HCT116 (cell line): Measurements from ENCODE around the gene UBAP2. TPM values are rescaled to one million over a fixed set of nuclear protein-coding genes. Genes with fewer than 3 reads are reported as not detected.

Experiments used
- ATAC-seq: fragments of 200-7000 bp; cut with Tn5 transposase; 2 replicates; pipeline ENCODE4 v1.9.1; 2020; ENCODE audit warnings: mild to moderate bottlenecking, moderate library complexity
- BruUV-seq: library from RNA; stranded (reverse); fragments of 400-500 nt; replicated peaks from 2 replicates; lab custom pipeline; 2021; lab: Mats Ljungman, UMichigan
- CTCF ChIA-PET: fragments of 300-600 bp; sonication (Branson Sonifier 250); formaldehyde crosslinking; loops from one replicate; lab custom pipeline; 2021; ENCODE audit warnings: antibody characterized with exemption; lab: Charles Lee
- POLR2A ChIA-PET: fragments of 300-600, 350-600 bp; sonication (Branson Sonifier 250); formaldehyde crosslinking; loops from one replicate; lab custom pipeline; 2021; ENCODE audit warnings: antibody characterized with exemption; lab: Charles Lee
- RAD21 ChIA-PET, 2 experiments: fragments of 300-600 bp; sonication (Branson Sonifier 250); formaldehyde crosslinking; loops; one replicate each; lab custom pipeline; 2023; ENCODE audit warnings: low total read pairs in 2 of 2; ENCODE audit not compliant: uncharacterized antibody in 2 of 2, unreplicated experiment in 2 of 2, low non-redundant PET in 1 of 2; lab: Charles Lee
- DNase-seq: peaks from one replicate; pipeline ENCODE4 v3.0.0-alpha.2; 2010; ENCODE audit warnings: low read depth, low spot score
- H2AFZ ChIP-seq: fragments of 200-600 bp; shearing (Covaris generic), sonication (generic); 2 replicates; pipeline ENCODE4 v1.6.1; 2017; ENCODE audit warnings: low read depth, mixed run types, mixed read lengths, antibody characterized with exemption, low read length; ENCODE audit not compliant: poor library complexity, severe bottlenecking
- H3K27ac ChIP-seq: 2 replicates; pipeline ENCODE4 v1.5.1; 2012; ENCODE audit warnings: low read depth, low read length
- H3K27me3 ChIP-seq: fragments of 200-600 bp; sonication (generic); 2 replicates; pipeline ENCODE4 v1.6.1; 2016; ENCODE audit warnings: mixed run types, low read length, mixed read lengths; ENCODE audit not compliant: insufficient read depth
- H3K36me3 ChIP-seq, 2 experiments: fragments of 200-500 bp in 1 of 2; fragments of 200-600 bp in 1 of 2; sonication (Bioruptor generic) in 1 of 2; sonication (generic) in 1 of 2; 2 replicates each; pipeline versions ENCODE4 v1.5.1 to v1.6.1; 2014 to 2016; ENCODE audit warnings: low read length in 2 of 2, inconsistent platforms in 1 of 2, mixed read lengths in 1 of 2, mixed run types in 1 of 2; ENCODE audit not compliant: insufficient read depth in 2 of 2, control insufficient read depth in 1 of 2
- H3K4me1 ChIP-seq, 2 experiments: fragments of 200-600 bp in 1 of 2; sonication (generic) in 1 of 2; 2 replicates each; pipeline versions ENCODE4 v1.5.1 to v1.6.1; 2012 to 2017; ENCODE audit warnings: low read length in 2 of 2, inconsistent platforms in 1 of 2, mild to moderate bottlenecking in 1 of 2, mixed read lengths in 1 of 2, mixed run types in 1 of 2, moderate library complexity in 1 of 2; ENCODE audit not compliant: insufficient read depth in 2 of 2, control insufficient read depth in 1 of 2
- H3K4me2 ChIP-seq: fragments of 200-600 bp; sonication (generic); 2 replicates; pipeline ENCODE4 v1.6.1; 2017; ENCODE audit warnings: mixed run types, low read length, mixed read lengths
- H3K4me3 ChIP-seq, 2 experiments: fragments of 200-600 bp in 1 of 2; sonication (generic) in 1 of 2; replicated peaks in 1 of 2; 2 replicates each; pipeline ENCODE4 v1.5.1; 2011 to 2016; ENCODE audit warnings: low read length in 2 of 2, control low read depth in 1 of 2, low read depth in 1 of 2, mild to moderate bottlenecking in 1 of 2, mixed read lengths in 1 of 2, mixed run types in 1 of 2
- H3K79me2 ChIP-seq: fragments of 200-600 bp; sonication (generic); 2 replicates; pipeline ENCODE4 v1.6.1; 2017; ENCODE audit warnings: mild to moderate bottlenecking, mixed run types, low read length, moderate library complexity, mixed read lengths; ENCODE audit not compliant: insufficient read depth
- H3K9ac ChIP-seq: fragments of 200-600 bp; sonication (generic); 2 replicates; pipeline ENCODE4 v1.6.1; 2016; ENCODE audit warnings: low read length, mixed read lengths
- H3K9me2 ChIP-seq: fragments of 200-600 bp; sonication (generic), shearing (Covaris generic); 2 replicates; pipeline ENCODE4 v1.6.1; 2017; ENCODE audit warnings: mixed run types, mild to moderate bottlenecking, moderate library complexity; ENCODE audit not compliant: insufficient read depth
- H3K9me3 ChIP-seq, 2 experiments: fragments of 200-500 bp in 1 of 2; fragments of 200-600 bp in 1 of 2; sonication (Bioruptor generic) in 1 of 2; sonication (generic) in 1 of 2; 2 replicates each; pipeline ENCODE4 v1.6.1; 2014 to 2017; ENCODE audit warnings: low read length in 2 of 2, mixed read lengths in 2 of 2, inconsistent platforms in 1 of 2, low read depth in 1 of 2, mild to moderate bottlenecking in 1 of 2, mixed run types in 1 of 2, moderate library complexity in 1 of 2; ENCODE audit not compliant: control insufficient read depth in 1 of 2, insufficient read depth in 1 of 2
- H4K20me1 ChIP-seq: fragments of 200-600 bp; sonication (generic), shearing (Covaris generic); 2 replicates; pipeline ENCODE4 v1.6.1; 2017; ENCODE audit warnings: mixed run types, mild to moderate bottlenecking, moderate library complexity; ENCODE audit not compliant: insufficient read depth
- ATF3 ChIP-seq: IDR thresholded peaks from 2 replicates; pipeline ENCODE4 v1.6.1; 2012
- CBX3 ChIP-seq: IDR thresholded peaks from 2 replicates; pipeline ENCODE4 v1.6.1; 2012; ENCODE audit warnings: low read depth
- CTCF ChIP-seq, 3 experiments: fragments of 200-600 bp in 1 of 3; sonication (generic) in 1 of 3; IDR thresholded peaks in 2 of 3; conservative IDR thresholded peaks in 1 of 3; 2 replicates each; pipeline ENCODE4 v1.5.1; 2012 to 2017; ENCODE audit warnings: low read depth in 2 of 3, low read length in 2 of 3, antibody characterized with exemption in 1 of 3, borderline replicate concordance in 1 of 3, control low read depth in 1 of 3, mild to moderate bottlenecking in 1 of 3, mixed read lengths in 1 of 3, mixed run types in 1 of 3, moderate library complexity in 1 of 3; ENCODE audit not compliant: insufficient read depth in 1 of 3
- ELF1 ChIP-seq: IDR thresholded peaks from 2 replicates; pipeline ENCODE4 v1.6.1; 2012; ENCODE audit warnings: low read depth, borderline replicate concordance
- EZH2 ChIP-seq: fragments of 200-600 bp; sonication (generic); IDR thresholded peaks from 2 replicates; pipeline ENCODE4 v1.6.1; 2017; ENCODE audit warnings: antibody characterized with exemption, mixed run types
- RAD21 ChIP-seq: IDR thresholded peaks from 2 replicates; pipeline ENCODE4 v1.6.1; 2012; ENCODE audit warnings: low read depth, mild to moderate bottlenecking
- ZFX ChIP-seq: fragments of 450-650 bp; IDR thresholded peaks from 2 replicates; pipeline ENCODE4 v1.6.1; 2017
- intact Hi-C: fragments of 100-400 bp; cut with micrococcal nuclease; formaldehyde crosslinking; loops from 2 replicates; pipeline ENCODE4 v1.10.0; 2022
- total RNA-seq: library from RNA; stranded (reverse); gene quantifications from one replicate; pipeline ENCODE4 v1.2.1, GENCODE V29; 2021; ENCODE audit not compliant: unreplicated experiment

Gene UBAP2
- total RNA-seq, 1 experiment from 2014 or later: 51.3 TPM

GRCh38 chr9:33880211-33881089, 168.2 kb downstream of the UBAP2 start:
- ATAC-seq (no peak), DNase-seq (no peak)
- Histone ChIP-seq H3K79me2 (peaks cover 99% of the 10 kb centered on the region), H3K9me3 (no peaks in the 10 kb centered on the region), H3K27ac (no peak overlapping the region), H3K4me3 (no peak overlapping the region), H3K27me3 (no peaks in the 10 kb centered on the region), H3K9ac (no peak overlapping the region), H3K9me2 (no peaks in the 10 kb centered on the region), H3K4me1 (peaks cover 19 to 38% of the 10 kb centered on the region in 2 experiments), H3K4me2 (no peak overlapping the region), H4K20me1 (peaks cover 22% of the 10 kb centered on the region; the same call in 1 of the 2 replicates), H3K36me3 (no peaks in the 10 kb centered on the region), H2AFZ (no peak overlapping the region)
- ChIA-PET CTCF (no interaction called here), RAD21 (no interaction called here), POLR2A (no interaction called here)
- no peak for TF ChIP-seq CBX3
- no peak for TF ChIP-seq ELF1
- no peak for TF ChIP-seq ATF3
- TF ChIP-seq ZFX: no peak
- no peak for TF ChIP-seq CTCF (IDR thresholded peaks at IDR 0.05 in 2 of 3, conservative IDR thresholded peaks at IDR 0.05 in 1 of 3; ENCODE audit: borderline replicate concordance in 1 of 3, insufficient read depth in 1 of 3, low read depth in 2 of 3, low read length in 2 of 3)
- no peak for TF ChIP-seq RAD21
- no peak for TF ChIP-seq EZH2
- no TSS peak for BruUV-seq
- intact Hi-C loops: no loop called here
